Measurements from ENCODE around the gene ADD2.

ADD2 gene

DNA sequence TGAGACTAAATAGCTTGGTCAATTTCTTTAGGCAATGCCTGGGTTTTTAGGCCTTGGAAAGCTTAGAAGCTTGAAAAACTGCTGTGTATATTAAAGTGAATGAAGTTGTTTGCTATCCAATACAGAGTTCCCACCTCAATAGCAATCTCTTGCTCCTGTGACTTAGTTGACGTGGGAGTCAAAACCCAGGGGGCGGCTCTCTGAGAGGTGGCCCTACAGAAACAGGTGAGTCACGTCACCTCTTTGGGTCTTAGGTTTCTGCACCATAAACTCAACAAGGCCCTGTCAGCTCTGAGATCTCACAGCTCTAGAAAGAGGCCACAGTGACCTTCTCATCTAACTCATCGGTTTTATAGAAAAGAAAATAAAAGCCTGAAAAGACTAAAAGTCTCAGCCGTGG lies 79.6 kb downstream of the ADD2 start:
- H3K9me2 ChIP-seq (replicated peaks; ENCODE audit: control insufficient read depth, low read length), result no peaks in the 10 kb centered on the region
- TF ChIP-seq, protein P1, sequence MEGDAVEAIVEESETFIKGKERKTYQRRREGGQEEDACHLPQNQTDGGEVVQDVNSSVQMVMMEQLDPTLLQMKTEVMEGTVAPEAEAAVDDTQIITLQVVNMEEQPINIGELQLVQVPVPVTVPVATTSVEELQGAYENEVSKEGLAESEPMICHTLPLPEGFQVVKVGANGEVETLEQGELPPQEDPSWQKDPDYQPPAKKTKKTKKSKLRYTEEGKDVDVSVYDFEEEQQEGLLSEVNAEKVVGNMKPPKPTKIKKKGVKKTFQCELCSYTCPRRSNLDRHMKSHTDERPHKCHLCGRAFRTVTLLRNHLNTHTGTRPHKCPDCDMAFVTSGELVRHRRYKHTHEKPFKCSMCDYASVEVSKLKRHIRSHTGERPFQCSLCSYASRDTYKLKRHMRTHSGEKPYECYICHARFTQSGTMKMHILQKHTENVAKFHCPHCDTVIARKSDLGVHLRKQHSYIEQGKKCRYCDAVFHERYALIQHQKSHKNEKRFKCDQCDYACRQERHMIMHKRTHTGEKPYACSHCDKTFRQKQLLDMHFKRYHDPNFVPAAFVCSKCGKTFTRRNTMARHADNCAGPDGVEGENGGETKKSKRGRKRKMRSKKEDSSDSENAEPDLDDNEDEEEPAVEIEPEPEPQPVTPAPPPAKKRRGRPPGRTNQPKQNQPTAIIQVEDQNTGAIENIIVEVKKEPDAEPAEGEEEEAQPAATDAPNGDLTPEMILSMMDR (IDR thresholded peaks at IDR 0.05; ENCODE audit: low read depth, low read length, poor library complexity, severe bottlenecking), result no peak
- no peak for TF ChIP-seq EZH2phosphoT487 (IDR thresholded peaks at IDR 0.05; ENCODE audit: borderline replicate concordance, low read length)

DNA sequence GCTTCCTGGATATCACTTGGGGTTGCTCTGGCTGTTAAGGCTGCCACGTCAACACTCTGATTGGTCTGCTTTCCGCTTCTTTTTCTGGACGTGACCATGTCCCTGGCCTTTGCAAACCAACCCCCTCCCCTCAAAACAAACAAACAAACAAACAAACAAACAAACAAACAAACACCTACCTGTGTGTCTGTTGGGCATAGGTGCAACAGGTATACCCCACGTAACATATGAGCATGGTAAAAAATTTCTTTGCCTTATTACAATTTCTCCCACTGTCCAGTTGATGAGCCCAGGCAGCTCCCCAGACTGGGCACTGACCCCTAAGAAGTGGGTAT lies 80.6 kb downstream of the ADD2 start:
- TF ChIP-seq EZH2phosphoT487 (IDR thresholded peaks at IDR 0.05; ENCODE audit: borderline replicate concordance, low read length), result no peak
- TF ChIP-seq, protein P1 (IDR thresholded peaks at IDR 0.05; ENCODE audit: low read depth, low read length, poor library complexity, severe bottlenecking), result no peak
- H4K20me1 ChIP-seq (ENCODE audit: control insufficient read depth, insufficient read depth, low read depth, low read length), result no peaks in the 10 kb centered on the region
- H3K79me2 ChIP-seq (ENCODE audit: control insufficient read depth, low read length), result no peaks in the 10 kb centered on the region
- no peak overlapping the region for H3K4me3 ChIP-seq (ENCODE audit: low read length)
- no peak overlapping the region for H3K27ac ChIP-seq (ENCODE audit: low read depth, low read length)
- H3K4me1 ChIP-seq (ENCODE audit: control insufficient read depth, low read length), result no peaks in the 10 kb centered on the region
- H3K4me2 ChIP-seq (ENCODE audit: low read length), result no peak overlapping the region
- H3K27me3 ChIP-seq (ENCODE audit: control insufficient read depth, low read length), result no peaks in the 10 kb centered on the region
- no peaks in the 10 kb centered on the region for H3F3A ChIP-seq (ENCODE audit: control insufficient read depth, insufficient read depth)
- no peaks in the 10 kb centered on the region for H3K36me3 ChIP-seq (ENCODE audit: control insufficient read depth, low read length)
- no peaks in the 10 kb centered on the region for H3K9me3 ChIP-seq (ENCODE audit: control insufficient read depth, insufficient read depth, low read length)
- no peaks in the 10 kb centered on the region for H3K9me2 ChIP-seq (replicated peaks; ENCODE audit: control insufficient read depth, low read length)

More for the DNA sequence above, 79.6 kb downstream of the ADD2 start:
- H3K4me3 ChIP-seq (ENCODE audit: low read length), result no peak overlapping the region
- H3K79me2 ChIP-seq (ENCODE audit: control insufficient read depth, low read length), result no peaks in the 10 kb centered on the region
- no peaks in the 10 kb centered on the region for H3K4me1 ChIP-seq (ENCODE audit: control insufficient read depth, low read length)
- H3K36me3 ChIP-seq (ENCODE audit: control insufficient read depth, low read length), result no peaks in the 10 kb centered on the region
- H3K4me2 ChIP-seq (ENCODE audit: low read length), result no peak overlapping the region
- H3K9me3 ChIP-seq (ENCODE audit: control insufficient read depth, insufficient read depth, low read length), result no peaks in the 10 kb centered on the region
- no peak overlapping the region for H3K27ac ChIP-seq (ENCODE audit: low read depth, low read length)
- H4K20me1 ChIP-seq (ENCODE audit: control insufficient read depth, insufficient read depth, low read depth, low read length), result no peaks in the 10 kb centered on the region
- H3F3A ChIP-seq (ENCODE audit: control insufficient read depth, insufficient read depth), result no peaks in the 10 kb centered on the region
- no peaks in the 10 kb centered on the region for H3K27me3 ChIP-seq (ENCODE audit: control insufficient read depth, low read length)

DNA sequence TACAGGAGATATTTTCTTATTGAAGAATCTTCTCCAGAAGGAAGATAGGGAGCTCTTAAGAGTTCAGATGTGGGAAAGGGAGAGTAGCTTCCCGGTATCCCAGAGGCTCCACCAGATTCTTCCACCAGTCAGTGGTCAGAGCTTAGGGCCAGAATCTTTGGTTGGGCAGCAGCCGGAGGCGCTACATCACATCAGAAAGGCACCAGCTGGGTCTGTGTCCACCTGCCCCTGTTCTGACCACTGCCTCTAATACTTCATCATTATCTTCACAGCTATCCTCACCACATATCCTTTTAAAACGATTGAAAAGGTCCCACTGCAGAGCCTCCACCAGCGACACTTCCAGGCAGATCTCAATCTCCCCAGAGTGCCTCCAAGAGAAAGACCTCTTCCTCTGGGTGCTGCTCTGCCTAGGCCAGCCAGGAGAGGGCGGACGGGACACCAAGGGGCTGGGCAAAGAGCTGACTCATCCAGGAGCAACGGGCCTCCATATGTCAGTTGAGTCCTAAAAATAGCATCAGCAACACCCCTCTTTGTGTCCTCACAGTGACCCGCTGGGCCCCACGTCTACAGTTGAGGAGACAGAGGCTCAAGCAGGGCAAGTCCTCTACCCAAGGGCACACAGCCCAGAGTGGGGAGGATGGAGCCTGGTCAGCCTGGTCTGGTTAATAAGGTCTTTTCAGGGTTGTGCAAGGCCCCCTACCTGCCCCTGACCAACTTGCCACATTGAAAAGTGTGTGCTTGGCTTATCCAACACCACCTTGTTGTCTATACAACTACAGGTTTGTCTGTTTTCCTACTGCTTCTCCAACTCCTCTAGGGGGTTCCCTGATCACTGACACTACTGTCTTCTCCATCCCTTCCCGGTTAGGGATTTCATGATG lies 81.2 kb downstream of the ADD2 start:
- Histone ChIP-seq H3K4me2 (ENCODE audit: low read length) (no peak overlapping the region), H3K4me3 (ENCODE audit: low read length) (no peak overlapping the region), H3K27me3 (ENCODE audit: control insufficient read depth, low read length) (no peaks in the 10 kb centered on the region), H3K27ac (ENCODE audit: low read depth, low read length) (no peak overlapping the region), H3F3A (ENCODE audit: control insufficient read depth, insufficient read depth) (no peaks in the 10 kb centered on the region), H3K36me3 (ENCODE audit: control insufficient read depth, low read length) (no peaks in the 10 kb centered on the region), H3K4me1 (ENCODE audit: control insufficient read depth, low read length) (no peaks in the 10 kb centered on the region), H3K9me2 (replicated peaks; ENCODE audit: control insufficient read depth, low read length) (no peaks in the 10 kb centered on the region), H3K79me2 (ENCODE audit: control insufficient read depth, low read length) (no peaks in the 10 kb centered on the region), H3K9me3 (ENCODE audit: control insufficient read depth, insufficient read depth, low read length) (no peaks in the 10 kb centered on the region), H4K20me1 (ENCODE audit: control insufficient read depth, insufficient read depth, low read depth, low read length) (no peaks in the 10 kb centered on the region)
- TF ChIP-seq, protein P1 (IDR thresholded peaks at IDR 0.05; ENCODE audit: low read depth, low read length, poor library complexity, severe bottlenecking), result no peak
- no peak for TF ChIP-seq EZH2phosphoT487 (IDR thresholded peaks at IDR 0.05; ENCODE audit: borderline replicate concordance, low read length)

Data from DOHH2 (cell line).